Measurements from ENCODE around the gene POLDIP3.
A peak's percentile ranks its signal among the peaks of the same experiment; 100 is the strongest.

POLDIP3 gene

GRCh38 chr22:42614312-42615091 is at the start of gene POLDIP3:
Gene POLDIP3 (minus strand): TSS chr22:42614883. CDS start chr22:42614857, 26 bp downstream.
- peak; percentile 71 for DNase-seq

- no peak for DNase-seq
These were observed 47.5 kb upstream of the POLDIP3 start for GRCh38 chr22:42661985-42662831.

- no peak for DNase-seq
These were observed 41.9 kb upstream of the POLDIP3 start for GRCh38 chr22:42656578-42656977.

GRCh38 chr22:42655693-42656092 is 41.0 kb upstream of the POLDIP3 start:
- DNase-seq, result no peak

- DNase-seq, result no peak
These were observed 39.9 kb upstream of the POLDIP3 start for GRCh38 chr22:42654436-42655073.

GRCh38 chr22:42653999-42654398 is 39.3 kb upstream of the POLDIP3 start:
- no peak for DNase-seq

- no peak for DNase-seq
These were observed 36.5 kb upstream of the POLDIP3 start for GRCh38 chr22:42651134-42651533.

- DNase-seq, result peak; percentile 37
These were observed 34.8 kb upstream of the POLDIP3 start, which contains the start of gene CYB5R3 for GRCh38 chr22:42649246-42650099. Gene CYB5R3 (minus strand): TSS chr22:42649392. CDS start chr22:42649315, 77 bp downstream.

- DNase-seq, result no peak
These were observed 33.9 kb upstream of the POLDIP3 start for GRCh38 chr22:42648368-42649245.

- no peak for DNase-seq
These were observed 33.3 kb upstream of the POLDIP3 start for GRCh38 chr22:42648017-42648367.

GRCh38 chr22:42646569-42647525 is 32.2 kb upstream of the POLDIP3 start:
- DNase-seq, result no peak

- no peak for DNase-seq
These were observed 31.4 kb upstream of the POLDIP3 start for GRCh38 chr22:42645938-42646568.

- DNase-seq, result no peak
These were observed 30.8 kb upstream of the POLDIP3 start for GRCh38 chr22:42645341-42645937.

- no peak for DNase-seq
These were observed 30.0 kb upstream of the POLDIP3 start for GRCh38 chr22:42644422-42645340.

GRCh38 chr22:42643634-42644421 is 29.1 kb upstream of the POLDIP3 start:
- DNase-seq, result no peak

GRCh38 chr22:42642806-42643633 is 28.3 kb upstream of the POLDIP3 start:
- DNase-seq, result no peak
